DOHH2 (cell line): ENCODE results near the gene MARCHF9.

Experiments used
- H3F3A ChIP-seq: fragments of 200-600 bp; sonication (generic), shearing (Covaris generic); 2 replicates; pipeline ENCODE4 v1.6.0; 2016; ENCODE audit warnings: antibody characterized with exemption, mild to moderate bottlenecking; ENCODE audit not compliant: control insufficient read depth, insufficient read depth
- H3K27ac ChIP-seq: fragments of 200-600 bp; sonication (generic); 2 replicates; pipeline ENCODE4 v1.5.1; 2014; ENCODE audit warnings: low read depth, mild to moderate bottlenecking, low read length, moderate library complexity
- H3K27me3 ChIP-seq: fragments of 200-600 bp; sonication (generic); 2 replicates; pipeline ENCODE4 v1.6.1; 2014; ENCODE audit warnings: mild to moderate bottlenecking, low read length, mixed read lengths; ENCODE audit not compliant: control insufficient read depth
- H3K36me3 ChIP-seq: fragments of 200-600 bp; sonication (generic); 2 replicates; pipeline ENCODE4 v1.6.1; 2014; ENCODE audit warnings: mild to moderate bottlenecking, low read length, moderate library complexity, mixed read lengths; ENCODE audit not compliant: control insufficient read depth
- H3K4me1 ChIP-seq: fragments of 200-600 bp; sonication (generic); 2 replicates; pipeline ENCODE4 v1.6.1; 2014; ENCODE audit warnings: mild to moderate bottlenecking, low read length, mixed read lengths; ENCODE audit not compliant: control insufficient read depth
- H3K4me2 ChIP-seq: fragments of 200-600 bp; sonication (generic); 2 replicates; pipeline ENCODE4 v1.6.0; 2014; ENCODE audit warnings: mild to moderate bottlenecking, low read length, moderate library complexity
- H3K4me3 ChIP-seq: fragments of 200-600 bp; sonication (generic); 2 replicates; pipeline ENCODE4 v1.5.1; 2014; ENCODE audit warnings: mild to moderate bottlenecking, low read length, mixed read lengths
- H3K79me2 ChIP-seq: fragments of 200-600 bp; sonication (generic); 2 replicates; pipeline ENCODE4 v1.6.1; 2014; ENCODE audit warnings: mild to moderate bottlenecking, low read length, mixed read lengths; ENCODE audit not compliant: control insufficient read depth
- H3K9me2 ChIP-seq: fragments of 200-600 bp; sonication (generic); replicated peaks from 2 replicates; pipeline ENCODE4 v1.6.1; 2014; ENCODE audit warnings: mild to moderate bottlenecking, low read length, mixed read lengths; ENCODE audit not compliant: control insufficient read depth
- H3K9me3 ChIP-seq: fragments of 200-600 bp; sonication (generic); 2 replicates; pipeline ENCODE4 v1.6.1; 2014; ENCODE audit warnings: antibody characterized with exemption, low read length, mixed read lengths; ENCODE audit not compliant: control insufficient read depth, insufficient read depth
- H4K20me1 ChIP-seq: fragments of 200-600 bp; sonication (generic); 2 replicates; pipeline ENCODE4 v1.6.0; 2014; ENCODE audit warnings: low read depth, mild to moderate bottlenecking, antibody characterized with exemption, low read length, moderate library complexity; ENCODE audit not compliant: control insufficient read depth, insufficient read depth
- EZH2phosphoT487 ChIP-seq: fragments of 200-600 bp; sonication (generic); IDR thresholded peaks from 2 replicates; pipeline ENCODE4 v1.6.1; 2017; ENCODE audit warnings: borderline replicate concordance, mild to moderate bottlenecking, antibody characterized with exemption, low read length, moderate library complexity, mixed read lengths
- TF ChIP-seq, protein P1 (sequence below): fragments of 200-600 bp; sonication (generic); IDR thresholded peaks from one replicate; pipeline ENCODE4 v1.5.1; 2014; ENCODE audit warnings: antibody characterized with exemption, mild to moderate bottlenecking, low read depth, low read length; ENCODE audit not compliant: poor library complexity, severe bottlenecking

The MARCHF9 gene

DNA sequence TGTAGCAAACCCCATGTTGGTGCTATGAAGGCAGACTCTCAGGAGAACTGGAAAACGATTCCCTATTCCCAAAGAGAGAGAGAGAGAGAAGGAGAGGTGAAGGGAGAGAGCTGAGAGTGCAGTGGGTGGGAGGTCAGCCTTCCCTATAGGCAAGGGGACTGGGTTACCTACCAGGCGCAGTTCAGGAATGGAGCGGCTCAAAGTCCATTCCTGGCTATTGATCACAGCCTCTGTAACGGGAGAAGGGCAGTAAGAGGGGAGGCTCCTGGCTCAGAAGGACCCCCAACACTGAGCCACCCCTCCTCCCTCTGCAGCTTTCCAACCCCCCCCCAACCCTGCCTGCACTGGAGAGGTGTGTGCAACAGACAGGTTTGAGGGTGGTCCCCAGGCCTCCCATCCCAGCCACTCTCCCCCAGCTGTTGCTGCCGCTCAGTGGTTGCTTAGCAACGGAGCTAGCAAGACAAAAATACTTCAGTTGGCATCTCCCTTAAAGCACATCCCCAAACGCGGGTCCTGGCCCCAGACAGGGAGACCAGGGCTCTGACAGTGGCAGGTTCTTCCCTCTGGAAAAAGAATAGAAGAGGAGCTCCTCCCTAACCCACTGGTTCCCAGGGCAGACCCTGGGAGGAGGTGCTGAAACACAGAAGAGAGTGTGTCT lies 19.6 kb upstream of the MARCHF9 start:
- H3K27ac ChIP-seq: no peak overlapping the region
- peaks cover 15% of the 10 kb centered on the region for H3K79me2 ChIP-seq
- H3F3A ChIP-seq: no peaks in the 10 kb centered on the region
- H3K36me3 ChIP-seq: peaks cover 36% of the 10 kb centered on the region
- H3K9me3 ChIP-seq: no peaks in the 10 kb centered on the region
- H3K4me1 ChIP-seq: peaks cover 8% of the 10 kb centered on the region
- H4K20me1 ChIP-seq: no peaks in the 10 kb centered on the region
- H3K4me3 ChIP-seq: no peak overlapping the region
- H3K4me2 ChIP-seq: no peak overlapping the region
- no peaks in the 10 kb centered on the region for H3K27me3 ChIP-seq
- no peak for TF ChIP-seq EZH2phosphoT487
- TF ChIP-seq, protein P1, sequence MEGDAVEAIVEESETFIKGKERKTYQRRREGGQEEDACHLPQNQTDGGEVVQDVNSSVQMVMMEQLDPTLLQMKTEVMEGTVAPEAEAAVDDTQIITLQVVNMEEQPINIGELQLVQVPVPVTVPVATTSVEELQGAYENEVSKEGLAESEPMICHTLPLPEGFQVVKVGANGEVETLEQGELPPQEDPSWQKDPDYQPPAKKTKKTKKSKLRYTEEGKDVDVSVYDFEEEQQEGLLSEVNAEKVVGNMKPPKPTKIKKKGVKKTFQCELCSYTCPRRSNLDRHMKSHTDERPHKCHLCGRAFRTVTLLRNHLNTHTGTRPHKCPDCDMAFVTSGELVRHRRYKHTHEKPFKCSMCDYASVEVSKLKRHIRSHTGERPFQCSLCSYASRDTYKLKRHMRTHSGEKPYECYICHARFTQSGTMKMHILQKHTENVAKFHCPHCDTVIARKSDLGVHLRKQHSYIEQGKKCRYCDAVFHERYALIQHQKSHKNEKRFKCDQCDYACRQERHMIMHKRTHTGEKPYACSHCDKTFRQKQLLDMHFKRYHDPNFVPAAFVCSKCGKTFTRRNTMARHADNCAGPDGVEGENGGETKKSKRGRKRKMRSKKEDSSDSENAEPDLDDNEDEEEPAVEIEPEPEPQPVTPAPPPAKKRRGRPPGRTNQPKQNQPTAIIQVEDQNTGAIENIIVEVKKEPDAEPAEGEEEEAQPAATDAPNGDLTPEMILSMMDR: no peak
- H3K9me2 ChIP-seq: no peaks in the 10 kb centered on the region

DNA sequence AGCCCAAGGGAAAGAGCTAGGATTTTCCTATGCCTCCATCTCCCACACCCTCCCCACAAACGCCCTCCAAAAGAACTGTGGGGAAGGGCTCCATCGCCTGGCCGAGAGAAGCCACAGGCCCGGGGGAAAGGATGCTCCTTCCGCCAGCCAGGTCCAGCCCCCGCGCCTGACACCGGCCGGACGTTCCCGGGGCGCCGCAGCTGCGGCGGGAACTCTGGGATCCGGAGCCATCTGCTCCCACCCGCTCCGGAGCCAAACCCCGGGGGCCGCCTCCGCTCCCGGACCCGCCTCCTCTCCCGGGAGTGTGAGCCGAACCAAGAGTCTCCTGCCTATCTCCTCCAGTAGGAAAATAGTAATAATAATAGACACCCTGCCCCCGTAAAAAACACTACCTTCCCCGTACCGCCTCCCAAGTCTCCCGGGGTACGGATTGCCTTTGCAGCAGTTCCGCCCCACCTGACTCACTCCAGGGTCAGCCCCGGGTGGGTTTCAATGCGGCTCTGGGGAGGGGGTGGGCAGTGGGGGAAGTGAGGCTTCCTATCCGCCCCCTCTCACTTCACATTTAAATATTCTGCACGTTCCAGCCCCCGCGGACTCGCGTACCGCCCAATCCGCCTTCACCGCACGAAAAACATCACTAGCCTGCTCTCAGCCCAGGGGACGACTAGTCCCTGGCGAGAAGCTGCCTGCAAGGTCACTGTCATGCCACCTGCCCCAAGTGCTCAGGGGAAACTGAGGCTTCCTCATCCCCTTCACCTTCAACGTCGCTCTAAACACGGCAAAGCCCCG lies 18.8 kb upstream of the MARCHF9 start:
- H3K4me3 ChIP-seq: no peak overlapping the region
- H3K79me2 ChIP-seq: peaks cover 22% of the 10 kb centered on the region
- no peaks in the 10 kb centered on the region; the same call in 1 of the 2 replicates for H3F3A ChIP-seq
- H3K4me2 ChIP-seq: no peak overlapping the region
- H3K9me2 ChIP-seq: no peaks in the 10 kb centered on the region
- peaks cover 28% of the 10 kb centered on the region for H3K36me3 ChIP-seq
- peaks cover 17% of the 10 kb centered on the region for H3K4me1 ChIP-seq
- no peaks in the 10 kb centered on the region for H4K20me1 ChIP-seq
- TF ChIP-seq, protein P1: no peak
- no peak for TF ChIP-seq EZH2phosphoT487
- H3K9me3 ChIP-seq: no peaks in the 10 kb centered on the region
- no peak overlapping the region for H3K27ac ChIP-seq
- H3K27me3 ChIP-seq: no peaks in the 10 kb centered on the region

DNA sequence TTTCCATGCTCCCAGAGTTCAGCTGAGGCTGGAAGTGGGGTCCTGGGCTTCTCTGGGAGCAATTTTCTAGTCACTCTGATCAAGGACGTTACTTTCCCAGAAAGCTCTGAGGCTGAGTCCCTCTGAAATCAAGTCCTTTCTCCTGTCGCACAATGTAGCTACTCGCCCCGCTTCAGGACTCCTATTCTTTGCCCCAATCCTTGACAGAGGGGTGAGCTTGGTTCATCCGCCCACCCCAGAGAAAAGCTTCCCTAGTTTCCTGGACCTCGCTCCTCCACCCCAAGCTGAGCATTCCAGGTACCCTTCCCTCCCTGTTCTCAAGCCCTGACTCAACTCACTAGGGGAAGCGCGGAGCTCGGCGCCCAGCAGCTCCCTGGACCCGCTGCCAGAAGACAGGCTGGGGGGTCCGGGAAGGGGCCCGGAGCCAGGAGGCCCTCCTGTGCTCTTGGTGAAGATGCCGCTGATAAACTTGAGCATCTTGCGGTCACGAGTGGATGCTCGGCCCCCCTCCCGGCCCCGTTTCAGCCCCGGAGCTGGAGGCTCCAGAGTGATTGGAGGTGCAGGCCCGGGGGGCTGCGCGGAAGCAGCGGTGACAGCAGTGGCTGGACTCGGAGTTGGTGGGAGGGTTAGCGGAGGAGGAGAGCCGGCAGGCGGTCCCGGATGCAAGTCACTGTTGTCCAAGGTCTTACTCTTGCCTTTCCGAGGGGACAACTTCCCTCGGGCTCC lies 18.0 kb upstream of the MARCHF9 start:
- TF ChIP-seq, protein P1: no peak
- no peak for TF ChIP-seq EZH2phosphoT487
- Histone ChIP-seq H3K27ac (no peak overlapping the region), H3K4me2 (no peak overlapping the region), H3K9me3 (no peaks in the 10 kb centered on the region), H3F3A (no peaks in the 10 kb centered on the region; the same call in 1 of the 2 replicates), H3K36me3 (peaks cover 22% of the 10 kb centered on the region), H3K79me2 (peaks cover 30% of the 10 kb centered on the region), H4K20me1 (no peaks in the 10 kb centered on the region), H3K27me3 (no peaks in the 10 kb centered on the region), H3K9me2 (no peaks in the 10 kb centered on the region), H3K4me1 (peaks cover 24% of the 10 kb centered on the region), H3K4me3 (no peak overlapping the region)
